OCI-LY3 (cell line): ENCODE data around the gene MGST1.

Experiments used
- EZH2phosphoT487 ChIP-seq: fragments of 200-600 bp; shearing (Covaris generic); IDR thresholded peaks from 2 replicates; pipeline ENCODE4 v1.6.1; 2018; ENCODE audit warnings: antibody characterized with exemption, mixed run types, low read depth
- TF ChIP-seq, protein P1 (sequence below): fragments of 200-600, 300-600 bp; sonication (generic); IDR thresholded peaks from 2 replicates; pipeline ENCODE4 v1.5.1; 2014; ENCODE audit warnings: antibody characterized with exemption, low read length, low read depth

DNA sequence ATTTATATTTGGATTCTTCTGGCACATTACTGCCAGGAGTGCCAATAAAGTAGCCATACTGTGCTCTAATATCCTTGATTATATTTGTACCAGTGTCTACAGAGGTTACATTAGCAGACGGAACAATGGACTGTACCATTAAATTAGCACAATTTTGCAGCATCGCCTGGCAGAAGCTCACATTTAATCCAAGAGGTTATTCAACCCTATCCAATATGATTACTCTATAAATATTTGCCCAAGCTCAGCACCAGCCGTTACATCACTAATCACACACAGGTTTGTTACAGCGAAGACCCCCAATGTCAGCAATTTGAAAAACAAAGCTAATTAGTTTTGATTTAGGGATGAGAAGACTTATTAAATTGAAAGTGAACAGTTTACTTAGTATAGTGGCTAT, 16.9 kb upstream of the MGST1 start:
- TF ChIP-seq, protein P1, sequence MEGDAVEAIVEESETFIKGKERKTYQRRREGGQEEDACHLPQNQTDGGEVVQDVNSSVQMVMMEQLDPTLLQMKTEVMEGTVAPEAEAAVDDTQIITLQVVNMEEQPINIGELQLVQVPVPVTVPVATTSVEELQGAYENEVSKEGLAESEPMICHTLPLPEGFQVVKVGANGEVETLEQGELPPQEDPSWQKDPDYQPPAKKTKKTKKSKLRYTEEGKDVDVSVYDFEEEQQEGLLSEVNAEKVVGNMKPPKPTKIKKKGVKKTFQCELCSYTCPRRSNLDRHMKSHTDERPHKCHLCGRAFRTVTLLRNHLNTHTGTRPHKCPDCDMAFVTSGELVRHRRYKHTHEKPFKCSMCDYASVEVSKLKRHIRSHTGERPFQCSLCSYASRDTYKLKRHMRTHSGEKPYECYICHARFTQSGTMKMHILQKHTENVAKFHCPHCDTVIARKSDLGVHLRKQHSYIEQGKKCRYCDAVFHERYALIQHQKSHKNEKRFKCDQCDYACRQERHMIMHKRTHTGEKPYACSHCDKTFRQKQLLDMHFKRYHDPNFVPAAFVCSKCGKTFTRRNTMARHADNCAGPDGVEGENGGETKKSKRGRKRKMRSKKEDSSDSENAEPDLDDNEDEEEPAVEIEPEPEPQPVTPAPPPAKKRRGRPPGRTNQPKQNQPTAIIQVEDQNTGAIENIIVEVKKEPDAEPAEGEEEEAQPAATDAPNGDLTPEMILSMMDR, result no peak
- no peak for TF ChIP-seq EZH2phosphoT487
